ENCODE data around the gene UTP11. TPM values are rescaled to one million over a fixed set of nuclear protein-coding genes. Genes with fewer than 3 reads are reported as not detected.

UTP11 gene
- total RNA-seq, 1 donor from 2014 or later, result 49.2 TPM

GRCh38 chr1:38050397-38051078 is 38.0 kb downstream of the UTP11 start:
- no peak for DNase-seq (ENCODE audit: low read depth)
- H3K4me3 ChIP-seq (ENCODE audit: low read depth, low read length), result no peak overlapping the region
- TF ChIP-seq CTCF (conservative IDR thresholded peaks at IDR 0.05; ENCODE audit: low read depth, low read length), result no peak

GRCh38 chr1:38051079-38051543 is 38.6 kb downstream of the UTP11 start:
- no peak for TF ChIP-seq CTCF (conservative IDR thresholded peaks at IDR 0.05; ENCODE audit: low read depth, low read length)
- no peak overlapping the region for H3K4me3 ChIP-seq (ENCODE audit: low read depth, low read length)
- no peak for DNase-seq (ENCODE audit: low read depth)

- no peak for TF ChIP-seq CTCF (conservative IDR thresholded peaks at IDR 0.05; ENCODE audit: low read depth, low read length)
- DNase-seq (ENCODE audit: low read depth), result no peak
- H3K4me3 ChIP-seq (ENCODE audit: low read depth, low read length), result no peak overlapping the region
Observed at GRCh38 chr1:38052750-38053415, 40.3 kb downstream of the UTP11 start.

- no peak for TF ChIP-seq CTCF (conservative IDR thresholded peaks at IDR 0.05; ENCODE audit: low read depth, low read length)
- no peak overlapping the region for H3K4me3 ChIP-seq (ENCODE audit: low read depth, low read length)
- no peak for DNase-seq (ENCODE audit: low read depth)
Observed at GRCh38 chr1:38053416-38054091, 41.0 kb downstream of the UTP11 start.

- DNase-seq (ENCODE audit: low read depth), result no peak
- no peak overlapping the region for H3K4me3 ChIP-seq (ENCODE audit: low read depth, low read length)
- TF ChIP-seq CTCF (conservative IDR thresholded peaks at IDR 0.05; ENCODE audit: low read depth, low read length), result no peak
Observed at GRCh38 chr1:38055398-38055797, 42.9 kb downstream of the UTP11 start.

- DNase-seq (ENCODE audit: low read depth), result no peak
- TF ChIP-seq CTCF (conservative IDR thresholded peaks at IDR 0.05; ENCODE audit: low read depth, low read length), result no peak
- H3K4me3 ChIP-seq (ENCODE audit: low read depth, low read length), result no peak overlapping the region
Observed at GRCh38 chr1:38055965-38056364, 43.4 kb downstream of the UTP11 start.
